Progenitor cell of endocrine pancreas (in vitro differentiated cells): ENCODE measurements around the gene MTRR. TPM values are rescaled to one million over a fixed set of nuclear protein-coding genes. Genes with fewer than 3 reads are reported as not detected.

ENCODE experiments used
- DNase-seq: peaks from one replicate; pipeline ENCODE4 v3.0.0; 2021; ENCODE audit warnings: low spot score; ENCODE audit not compliant: unreplicated experiment
- H3K27ac Mint-ChIP-seq: 2 replicates; pipeline ENCODE4 v1.8.0; 2021; ENCODE audit warnings: mild to moderate bottlenecking, moderate library complexity, mixed read lengths
- H3K27me3 Mint-ChIP-seq: 2 replicates; pipeline ENCODE4 v1.8.0; 2021; ENCODE audit warnings: mixed read lengths
- H3K36me3 Mint-ChIP-seq: 2 replicates; pipeline ENCODE4 v1.8.0; 2022; ENCODE audit warnings: mixed read lengths; ENCODE audit not compliant: insufficient read depth
- H3K4me1 Mint-ChIP-seq: 2 replicates; pipeline ENCODE4 v1.8.0; 2021; ENCODE audit warnings: low read depth, mixed read lengths
- H3K4me3 Mint-ChIP-seq: 2 replicates; pipeline ENCODE4 v1.8.0; 2021; ENCODE audit warnings: low read depth, mild to moderate bottlenecking, moderate library complexity, mixed read lengths
- H3K9me3 Mint-ChIP-seq: 2 replicates; pipeline ENCODE4 v1.8.0; 2021; ENCODE audit warnings: low read depth, mixed read lengths
- long read RNA-seq: library from polyadenylated mRNA; unstranded; transcript quantifications from one replicate; pipeline ENCODE4 v2.0.0, GENCODE V29; 2020
- total RNA-seq: library from RNA; stranded (reverse); gene quantifications from 2 replicates; pipeline ENCODE4 v1.2.1, GENCODE V29; 2021
- TF ChIP-seq, protein P1 (sequence below): fragments of 200-600 bp; sonication (generic); IDR thresholded peaks from one replicate; pipeline ENCODE4 v1.5.0; 2021; ENCODE audit warnings: antibody characterized with exemption, mild to moderate bottlenecking; ENCODE audit not compliant: unreplicated experiment

MTRR gene
- total RNA-seq, result 49.0 and 49.3 TPM in 2 replicates
- long read RNA-seq, transcript MTRR-201 (15 exons, 3,274 nt), result minor isoform, 6 of 121 reads
- long read RNA-seq, transcript MTRR-202 (15 exons, 3,215 nt), result major isoform, 36 of 121 reads
- long read RNA-seq, transcript MTRR-210 (3 exons, 574 nt), result minor isoform, 10 of 121 reads
- long read RNA-seq, partial matches to known transcripts, result 23 of 121 reads
- long read RNA-seq, other reads (novel, unspliced or antisense), result 44 of 121 reads

DNA sequence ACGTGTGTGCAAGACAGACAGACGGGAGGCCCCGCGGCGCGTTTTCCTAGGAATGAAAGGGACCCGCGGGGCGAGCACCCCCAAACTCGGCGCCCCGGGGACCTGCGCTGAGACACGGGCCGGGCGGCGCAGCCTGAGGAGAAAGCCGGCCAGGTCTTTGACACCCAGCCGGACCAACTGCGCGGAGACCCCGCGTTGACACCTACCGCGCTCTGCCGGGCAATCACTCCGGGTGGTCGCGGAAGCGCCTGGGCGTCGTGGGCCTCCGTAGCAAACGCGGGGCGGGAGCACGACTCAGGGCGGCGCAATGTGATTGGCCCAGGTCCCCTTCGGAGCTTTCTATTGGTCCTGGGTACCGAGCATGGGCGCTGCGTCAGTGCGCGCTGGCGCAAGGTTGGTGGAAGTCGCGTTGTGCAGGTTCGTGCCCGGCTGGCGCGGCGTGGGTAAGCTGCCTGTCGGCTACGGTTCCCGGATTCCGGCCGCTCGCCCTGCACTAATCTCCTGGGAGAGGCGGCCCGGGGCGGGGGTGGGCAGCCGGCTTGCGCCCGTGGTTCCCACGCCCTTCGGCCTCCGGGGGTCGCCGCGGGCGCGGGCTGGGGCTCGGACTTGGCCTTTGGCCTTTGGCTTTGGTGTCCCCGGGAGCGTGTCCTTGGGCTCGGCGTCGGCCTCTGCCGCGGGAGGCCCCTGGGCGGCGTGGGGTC lies at the start of gene MTRR, which contains the start of gene FASTKD3:
Gene MTRR, plus strand, starts transcription at position 376 of the 701 bp plus-strand sequence. CDS start 1,647 bp downstream, outside the sequence.
Gene FASTKD3, minus strand, starts transcription at position 259 of the 701 bp plus-strand sequence. CDS start 948 bp downstream, outside the sequence.
- Mint-ChIP-seq H3K27ac (peak within 1 kb of the TSS; percentile 91), H3K36me3 (peaks cover 1% of the 10 kb centered on the region), H3K9me3 (no peaks in the 10 kb centered on the region), H3K4me1 (peaks cover 14% of the 10 kb centered on the region), H3K27me3 (no peaks in the 10 kb centered on the region), H3K4me3 (peak within 1 kb of the TSS; percentile 99)
- peak; percentile 78 for DNase-seq
- TF ChIP-seq, protein P1, sequence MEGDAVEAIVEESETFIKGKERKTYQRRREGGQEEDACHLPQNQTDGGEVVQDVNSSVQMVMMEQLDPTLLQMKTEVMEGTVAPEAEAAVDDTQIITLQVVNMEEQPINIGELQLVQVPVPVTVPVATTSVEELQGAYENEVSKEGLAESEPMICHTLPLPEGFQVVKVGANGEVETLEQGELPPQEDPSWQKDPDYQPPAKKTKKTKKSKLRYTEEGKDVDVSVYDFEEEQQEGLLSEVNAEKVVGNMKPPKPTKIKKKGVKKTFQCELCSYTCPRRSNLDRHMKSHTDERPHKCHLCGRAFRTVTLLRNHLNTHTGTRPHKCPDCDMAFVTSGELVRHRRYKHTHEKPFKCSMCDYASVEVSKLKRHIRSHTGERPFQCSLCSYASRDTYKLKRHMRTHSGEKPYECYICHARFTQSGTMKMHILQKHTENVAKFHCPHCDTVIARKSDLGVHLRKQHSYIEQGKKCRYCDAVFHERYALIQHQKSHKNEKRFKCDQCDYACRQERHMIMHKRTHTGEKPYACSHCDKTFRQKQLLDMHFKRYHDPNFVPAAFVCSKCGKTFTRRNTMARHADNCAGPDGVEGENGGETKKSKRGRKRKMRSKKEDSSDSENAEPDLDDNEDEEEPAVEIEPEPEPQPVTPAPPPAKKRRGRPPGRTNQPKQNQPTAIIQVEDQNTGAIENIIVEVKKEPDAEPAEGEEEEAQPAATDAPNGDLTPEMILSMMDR, result no peak

DNA sequence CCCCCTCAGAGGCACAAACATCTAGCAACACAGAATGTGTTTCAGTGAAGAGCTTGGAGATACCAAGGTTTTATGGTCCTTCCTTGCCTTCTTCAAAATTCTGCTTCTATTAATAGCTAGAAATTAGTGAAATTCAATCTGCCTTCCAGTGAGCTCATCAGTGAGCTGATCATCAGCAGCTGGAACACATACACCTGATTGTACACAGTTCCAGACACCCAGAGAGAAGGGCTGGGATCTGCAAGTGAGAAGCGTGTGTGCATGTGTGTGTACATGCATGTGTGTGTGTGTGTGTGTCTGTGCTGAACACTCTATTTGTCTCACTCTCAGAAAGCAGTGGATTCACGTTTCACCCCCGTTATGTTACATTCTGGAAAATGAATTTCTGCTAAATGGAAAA lies 46.5 kb upstream of the MTRR start:
- H3K36me3 Mint-ChIP-seq, result no peaks in the 10 kb centered on the region
- H3K4me1 Mint-ChIP-seq, result no peaks in the 10 kb centered on the region
- H3K4me3 Mint-ChIP-seq, result no peak overlapping the region
- H3K27me3 Mint-ChIP-seq, result peaks cover 7% of the 10 kb centered on the region
- TF ChIP-seq, protein P1, result no peak
- no peaks in the 10 kb centered on the region for H3K9me3 Mint-ChIP-seq
- no peak overlapping the region for H3K27ac Mint-ChIP-seq
- DNase-seq, result no peak

DNA sequence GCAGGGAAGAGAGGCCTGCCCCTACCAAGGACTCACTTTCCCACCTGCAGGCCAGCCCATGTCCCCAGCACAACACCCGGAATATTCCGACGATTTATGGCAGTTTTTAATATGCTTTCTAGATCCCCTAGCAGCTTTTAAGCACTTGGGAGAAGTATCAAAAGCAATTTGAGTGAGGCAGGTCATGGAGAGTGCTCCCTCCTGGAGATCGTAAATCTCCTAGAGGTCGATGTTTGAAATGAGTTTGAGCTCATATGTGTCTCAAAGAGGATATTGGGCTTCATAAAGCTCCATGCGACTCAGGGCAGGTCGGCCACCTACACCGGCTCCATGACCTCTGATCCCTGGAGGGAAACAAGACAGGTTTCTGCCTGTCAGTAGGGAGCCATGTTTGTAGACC lies 45.4 kb upstream of the MTRR start:
- Mint-ChIP-seq H3K36me3 (no peaks in the 10 kb centered on the region), H3K4me1 (no peaks in the 10 kb centered on the region), H3K27me3 (peaks cover 7% of the 10 kb centered on the region), H3K27ac (no peak overlapping the region), H3K9me3 (no peaks in the 10 kb centered on the region), H3K4me3 (no peak overlapping the region)
- DNase-seq, result no peak
- TF ChIP-seq, protein P1, result no peak

DNA sequence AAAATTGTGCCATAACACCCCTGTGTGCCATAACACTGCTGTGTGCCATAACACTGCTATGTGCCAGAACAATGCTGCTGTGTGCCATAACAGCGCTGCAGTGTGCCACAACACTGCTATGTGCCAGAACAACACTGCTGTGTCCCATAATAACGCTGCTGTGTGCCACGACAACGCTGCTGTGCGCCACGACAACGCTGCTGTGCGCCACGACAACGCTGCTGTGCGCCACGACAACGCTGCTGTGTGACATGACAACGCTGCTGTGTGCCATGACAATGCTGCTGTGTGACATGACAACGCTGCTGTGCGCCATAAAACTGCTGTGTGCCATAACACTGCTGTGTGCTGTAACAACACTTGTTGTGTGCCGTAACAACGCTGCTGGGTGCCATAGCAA lies 44.0 kb upstream of the MTRR start:
- Mint-ChIP-seq H3K4me3 (no peak overlapping the region), H3K27me3 (peaks cover 7% of the 10 kb centered on the region), H3K9me3 (no peaks in the 10 kb centered on the region), H3K36me3 (no peaks in the 10 kb centered on the region), H3K4me1 (no peaks in the 10 kb centered on the region), H3K27ac (no peak overlapping the region)
- DNase-seq, result no peak
- TF ChIP-seq, protein P1, result no peak

DNA sequence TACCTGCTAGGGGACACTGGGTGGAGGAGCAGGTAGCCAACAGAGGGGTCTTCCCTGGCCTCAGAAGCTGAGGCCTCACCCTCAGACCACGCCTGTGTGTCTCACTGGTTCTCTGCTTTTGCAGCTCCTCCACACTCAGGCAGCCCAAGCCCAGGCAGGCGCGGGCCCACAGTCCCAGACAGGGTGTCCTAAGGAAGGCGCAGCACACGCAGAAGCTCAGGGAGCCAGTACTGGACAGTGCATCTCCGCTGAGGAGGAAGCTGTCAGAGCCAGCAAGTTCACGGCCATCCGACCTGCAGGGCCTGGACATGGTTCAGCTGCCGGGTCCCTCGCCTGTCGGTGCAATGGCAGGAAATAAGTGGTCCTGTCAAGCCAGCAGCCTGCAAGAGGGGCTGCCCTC lies 43.3 kb upstream of the MTRR start:
- TF ChIP-seq, protein P1, result no peak
- Mint-ChIP-seq H3K36me3 (no peaks in the 10 kb centered on the region), H3K4me3 (no peak overlapping the region), H3K9me3 (no peaks in the 10 kb centered on the region), H3K27ac (no peak overlapping the region), H3K4me1 (no peaks in the 10 kb centered on the region), H3K27me3 (peaks cover 7% of the 10 kb centered on the region)
- DNase-seq, result no peak
